ENCODE results near the gene KIAA1210.

The KIAA1210 gene

DNA sequence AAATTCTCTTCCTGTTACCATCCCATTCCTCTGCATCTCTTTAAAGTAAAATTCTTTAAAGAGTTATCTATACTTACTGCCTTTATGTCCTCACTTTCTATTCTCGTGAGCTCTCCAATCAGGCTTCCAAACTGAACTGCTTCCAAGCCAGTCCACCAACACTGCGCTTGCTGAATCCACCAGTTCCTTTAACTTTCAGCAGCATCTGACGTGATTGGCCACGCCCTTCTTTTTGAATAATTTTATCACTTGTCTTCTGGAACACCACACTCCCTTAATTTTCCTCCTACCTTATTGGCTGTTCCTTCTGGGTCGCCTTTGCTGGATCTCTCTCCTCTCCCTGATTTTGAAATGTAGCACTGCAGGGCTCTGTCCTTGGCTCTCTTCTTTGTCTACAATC, at the start of gene KIAA1210:
Gene KIAA1210, minus strand, starts transcription at position 163 of the 400 bp plus-strand sequence. CDS start 4,170 bp downstream, outside the sequence.
- no peak for DNase-seq (ENCODE audit: low read depth)

DNA sequence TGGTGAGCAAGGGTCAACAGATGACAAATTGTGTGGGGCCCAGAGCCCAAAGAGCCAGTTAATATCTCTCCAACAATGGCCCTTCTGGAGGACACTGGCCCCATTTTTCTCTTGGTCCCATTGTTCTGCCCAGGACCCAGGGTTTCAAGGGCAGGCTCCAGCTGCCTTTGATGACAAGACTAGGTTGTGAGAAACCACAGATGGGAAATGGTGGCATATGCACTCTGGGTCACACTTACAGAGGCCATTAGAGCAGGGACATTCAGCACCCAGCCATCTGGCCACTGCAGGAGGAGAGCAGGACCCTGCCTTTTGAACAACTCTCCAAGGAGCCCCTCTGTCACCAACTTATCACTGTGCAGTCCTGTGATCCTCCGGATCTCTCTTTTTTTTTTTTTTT, 49.7 kb upstream of the KIAA1210 start:
- no peak for DNase-seq (ENCODE audit: low read depth)

DNA sequence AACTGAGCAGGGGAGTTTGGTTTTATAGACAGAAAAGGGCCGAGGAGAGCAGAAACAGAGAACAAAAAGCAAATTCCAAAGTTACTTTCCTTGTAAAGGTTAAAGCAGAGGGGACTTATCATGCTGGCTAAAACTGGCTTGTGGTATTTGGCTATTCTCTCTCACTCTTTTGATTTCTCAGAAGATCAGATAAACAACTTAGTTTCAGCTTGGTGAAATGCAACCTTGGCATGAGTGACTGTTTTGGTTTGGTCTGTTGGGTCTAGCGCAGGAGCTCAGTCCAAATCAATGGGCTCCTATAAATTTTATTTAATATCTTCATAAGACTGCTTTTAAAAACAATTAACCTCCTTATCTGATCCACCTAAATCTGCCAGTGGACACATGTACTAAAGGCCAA, 47.3 kb upstream of the KIAA1210 start:
- DNase-seq (ENCODE audit: low read depth) = no peak

DNA sequence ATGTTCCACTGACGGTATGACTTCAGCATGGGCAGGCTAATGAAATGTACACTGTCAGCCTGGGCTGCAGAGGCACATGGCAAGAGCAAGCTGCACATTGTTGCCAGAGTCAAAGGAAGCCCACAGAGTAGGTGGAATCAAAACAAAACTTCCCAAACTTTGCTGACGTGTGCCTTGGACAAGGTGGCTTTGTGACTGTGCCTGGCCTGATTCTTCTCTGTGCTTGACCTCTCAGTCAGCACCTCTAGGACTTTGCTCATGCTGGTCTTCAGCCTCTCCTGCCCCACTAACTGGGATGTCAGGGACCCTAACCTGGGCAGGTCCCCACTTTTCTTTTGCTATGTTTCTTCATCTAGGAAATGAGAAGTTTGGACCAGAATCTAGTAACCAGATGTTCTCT, 40.5 kb upstream of the KIAA1210 start:
- DNase-seq (ENCODE audit: low read depth) = no peak

DNA sequence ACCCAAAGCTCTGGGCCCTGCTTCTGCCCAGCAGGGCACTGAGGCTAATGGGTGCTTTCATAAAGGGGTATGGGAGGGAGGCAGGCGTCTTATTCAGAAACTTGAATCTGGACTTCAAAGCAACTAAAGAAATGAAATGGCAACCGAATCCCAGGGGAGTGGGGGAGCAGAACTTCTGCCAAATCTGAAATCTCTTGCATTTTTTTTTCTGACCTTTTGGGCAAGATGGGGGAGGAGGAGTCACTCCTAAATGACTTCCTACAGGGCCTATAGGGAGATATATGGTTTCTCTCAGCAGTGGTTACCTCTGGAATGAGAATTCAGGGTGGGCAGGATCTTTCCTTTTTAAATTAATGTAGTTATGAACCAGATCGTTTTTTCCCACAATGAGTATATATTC, 30.6 kb upstream of the KIAA1210 start:
- no peak for DNase-seq (ENCODE audit: low read depth)

DNA sequence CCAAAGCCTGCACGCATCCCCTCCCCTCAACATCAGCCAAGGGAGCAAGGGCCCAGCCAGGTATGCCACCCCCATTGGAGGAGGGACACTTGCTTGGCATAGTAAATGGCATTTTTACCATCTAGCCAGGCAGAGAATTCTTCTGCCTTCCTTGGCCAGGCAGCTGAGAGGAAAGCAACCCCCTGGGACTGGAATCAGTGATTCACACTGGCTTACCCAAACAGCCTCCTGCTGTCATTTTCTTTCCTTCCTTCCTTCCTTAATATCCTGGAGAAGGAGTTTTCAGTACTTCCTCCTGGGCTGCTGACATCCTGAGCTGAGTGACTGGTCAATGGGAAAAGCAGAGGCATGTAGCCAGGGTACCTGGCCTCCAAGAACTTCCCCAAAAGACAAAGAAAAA, 28.6 kb upstream of the KIAA1210 start:
- no peak for DNase-seq (ENCODE audit: low read depth)

DNA sequence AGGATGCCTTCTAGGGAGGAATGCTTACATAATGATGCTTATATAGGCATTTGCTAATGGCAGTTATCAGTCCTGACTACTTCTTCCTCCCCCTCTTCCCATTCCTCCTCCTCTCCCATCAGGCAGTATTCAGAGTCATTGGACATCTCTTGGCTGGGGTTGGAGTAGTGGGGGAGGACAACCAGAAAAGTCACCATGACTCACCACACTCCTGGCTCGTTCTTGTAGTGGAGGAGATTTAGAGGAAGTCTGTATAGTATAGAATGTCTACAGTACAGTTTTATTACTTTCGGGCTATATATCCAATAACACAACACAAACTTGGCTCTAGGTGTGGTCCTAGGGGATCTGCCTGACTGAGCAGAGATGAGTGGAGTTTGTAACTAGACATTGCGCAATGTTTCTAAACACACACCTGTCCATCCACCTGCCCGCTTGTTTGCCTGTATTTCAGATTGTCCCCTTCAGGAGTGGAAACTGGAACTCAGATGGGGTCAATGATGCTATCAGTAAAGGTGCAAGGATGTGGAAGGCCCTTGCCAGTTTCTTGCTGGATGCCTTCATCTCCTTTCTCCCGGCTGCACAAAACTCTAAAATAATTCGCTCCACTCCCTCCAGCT, 27.9 kb upstream of the KIAA1210 start:
- DNase-seq (ENCODE audit: low read depth) = no peak

DNA sequence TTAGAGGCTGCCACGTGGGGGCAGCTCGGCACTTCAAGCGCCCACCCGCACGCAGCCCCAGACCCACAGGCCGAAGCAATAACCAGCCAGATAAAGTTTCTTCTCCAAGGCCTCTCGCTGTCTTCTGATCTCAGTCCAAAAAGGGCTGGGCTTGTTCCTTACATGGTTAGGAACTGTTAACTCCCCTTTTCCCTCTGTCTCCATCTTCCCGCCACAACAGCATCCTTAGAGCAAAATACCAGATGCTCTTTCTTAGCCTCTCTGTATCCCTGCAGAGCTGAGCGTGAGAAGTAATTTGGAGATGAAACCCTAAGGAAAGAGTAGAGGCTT, 23.4 kb upstream of the KIAA1210 start:
- no peak for DNase-seq (ENCODE audit: low read depth)

DNA sequence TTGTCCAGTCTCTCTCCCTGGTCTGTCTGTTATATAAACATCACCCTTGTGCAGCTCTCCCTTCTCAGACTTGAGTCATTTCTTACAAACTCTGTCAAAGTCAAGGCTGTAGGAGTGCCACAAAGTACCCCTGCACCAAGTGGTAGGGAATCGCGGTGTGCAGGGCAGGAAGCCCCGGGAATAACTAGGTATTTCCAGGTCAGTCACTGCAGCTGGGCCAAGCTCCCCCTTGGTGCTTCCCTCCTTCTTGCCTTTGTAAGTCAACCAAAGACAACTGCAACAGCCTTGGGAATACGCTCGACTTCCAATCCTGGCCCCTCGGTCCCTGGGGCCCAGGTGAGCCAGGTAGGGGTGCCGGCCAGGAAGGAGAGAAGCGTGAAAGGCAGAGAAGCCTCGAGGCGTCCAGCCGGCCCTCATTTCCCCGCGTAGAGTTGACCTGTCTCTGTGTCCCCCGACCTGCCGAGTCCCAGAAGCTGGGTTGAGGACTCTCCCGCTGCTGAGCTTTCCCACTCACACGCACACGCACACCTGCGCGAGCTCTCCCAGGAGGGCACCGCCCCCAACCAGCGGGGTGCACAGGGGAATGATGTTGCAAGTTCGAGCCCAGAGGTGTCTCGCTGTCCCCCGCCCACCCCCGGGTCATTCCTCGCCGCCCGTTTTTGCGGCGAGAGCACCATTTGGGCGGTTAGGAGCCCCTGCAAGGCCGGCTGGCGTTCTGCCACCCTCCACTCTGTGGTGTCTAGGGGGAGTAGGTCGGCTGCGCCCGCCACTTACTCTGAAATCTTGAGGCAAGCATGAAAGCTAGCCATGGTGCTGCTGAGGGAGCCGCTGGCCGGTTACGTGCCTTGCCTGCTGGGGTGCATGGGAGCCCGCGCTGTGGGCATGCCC, 22.8 kb upstream of the KIAA1210 start:
- DNase-seq (ENCODE audit: low read depth) = no peak

DNA sequence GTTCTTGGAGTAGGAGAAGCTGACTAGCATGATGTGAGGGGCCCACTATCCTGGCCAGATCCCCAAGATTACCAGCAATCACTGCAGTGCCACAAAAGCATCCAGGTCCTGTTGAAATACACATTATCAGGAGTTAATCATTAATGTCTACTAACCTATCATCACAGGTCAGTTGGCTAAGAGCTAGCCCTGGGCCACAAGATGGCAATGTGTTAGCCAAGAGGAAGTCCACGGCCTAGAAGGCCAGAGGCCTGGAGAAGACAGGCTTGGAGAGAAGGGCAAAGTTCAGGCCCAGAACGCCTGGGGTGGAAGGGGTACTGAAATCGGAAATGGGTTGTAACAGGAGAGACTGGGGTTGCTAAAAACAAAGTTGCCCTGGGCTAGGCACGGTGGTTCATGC, 19.9 kb upstream of the KIAA1210 start:
- DNase-seq (ENCODE audit: low read depth) = no peak

DNA sequence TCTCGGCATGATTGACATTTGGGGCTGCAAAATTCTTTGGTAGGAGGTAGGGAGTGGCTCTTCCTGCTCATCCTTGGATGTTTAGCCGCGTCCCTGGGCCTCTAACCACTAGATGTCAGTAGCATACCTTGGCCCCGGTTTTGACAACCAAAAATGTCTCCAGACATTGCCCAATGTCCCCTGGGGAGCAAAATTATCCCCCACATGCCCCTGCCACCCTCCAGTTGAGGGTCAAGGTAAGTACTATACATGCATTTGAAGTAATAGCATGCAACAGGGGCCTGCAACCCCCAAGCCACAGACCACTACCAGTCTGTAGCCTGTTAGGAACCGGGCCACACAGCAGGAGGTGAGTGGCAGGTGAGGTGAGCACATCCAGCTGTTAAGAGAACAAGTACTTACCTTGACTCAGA, 17.6 kb upstream of the KIAA1210 start:
- DNase-seq (ENCODE audit: low read depth) = no peak

DNA sequence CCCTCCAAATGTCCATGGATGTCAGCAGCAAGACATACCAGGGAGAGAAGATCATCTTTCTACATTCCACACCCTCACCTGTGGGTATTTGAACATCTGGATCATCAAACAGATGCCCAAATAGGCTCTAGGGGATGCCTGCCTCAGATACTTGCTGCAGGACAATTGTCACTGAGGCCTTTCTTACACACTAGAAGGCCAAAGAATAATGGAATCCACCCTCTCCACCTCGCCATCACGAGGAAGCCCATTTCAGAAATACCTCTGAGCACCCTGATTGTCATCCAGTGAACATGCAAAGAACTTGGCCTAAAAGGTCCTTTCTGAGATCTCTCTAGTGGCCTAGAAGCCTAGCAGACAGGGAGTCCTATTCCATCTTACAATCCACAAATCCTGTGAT, 6.9 kb upstream of the KIAA1210 start:
- DNase-seq (ENCODE audit: low read depth) = no peak

DNA sequence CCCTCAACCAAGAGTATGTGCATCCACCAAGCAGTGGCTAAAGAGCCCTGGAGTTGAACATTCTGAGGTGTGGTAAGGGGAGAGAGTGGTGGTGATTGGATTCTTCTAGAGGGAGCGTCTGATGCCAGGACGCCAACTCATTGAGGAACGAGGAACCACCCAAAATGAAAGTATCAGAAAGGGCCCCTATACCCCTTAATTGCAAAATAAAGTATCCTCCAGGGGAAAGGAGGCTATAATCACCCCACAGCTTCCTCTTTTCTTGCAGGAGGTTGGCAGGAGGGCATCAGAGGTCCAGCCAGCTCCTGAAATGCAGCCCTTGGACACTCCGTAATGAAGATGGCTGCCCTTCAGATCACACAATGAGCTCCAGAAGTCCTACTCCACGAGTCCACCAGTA, 5.3 kb upstream of the KIAA1210 start:
- no peak for DNase-seq (ENCODE audit: low read depth)

DNA sequence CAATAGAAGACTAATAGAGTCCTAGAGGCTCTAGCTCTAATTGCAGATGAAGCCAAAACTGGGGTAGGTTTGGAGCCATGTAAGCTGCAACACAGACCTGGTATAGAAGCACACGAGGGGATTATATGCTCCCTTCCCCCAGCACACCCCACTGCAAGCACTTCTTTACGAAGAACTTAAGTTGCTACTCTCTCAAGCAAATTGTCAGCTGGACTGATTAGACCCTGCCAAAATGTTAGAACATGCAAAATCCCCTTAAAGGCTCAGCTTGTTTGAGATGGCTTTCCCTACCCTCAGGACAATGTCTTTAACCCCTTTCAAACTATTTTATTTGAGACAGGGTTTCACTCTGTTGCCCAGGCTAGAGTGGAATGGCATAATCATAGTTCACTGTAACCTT, 4.7 kb upstream of the KIAA1210 start:
- no peak for DNase-seq (ENCODE audit: low read depth)

DNA sequence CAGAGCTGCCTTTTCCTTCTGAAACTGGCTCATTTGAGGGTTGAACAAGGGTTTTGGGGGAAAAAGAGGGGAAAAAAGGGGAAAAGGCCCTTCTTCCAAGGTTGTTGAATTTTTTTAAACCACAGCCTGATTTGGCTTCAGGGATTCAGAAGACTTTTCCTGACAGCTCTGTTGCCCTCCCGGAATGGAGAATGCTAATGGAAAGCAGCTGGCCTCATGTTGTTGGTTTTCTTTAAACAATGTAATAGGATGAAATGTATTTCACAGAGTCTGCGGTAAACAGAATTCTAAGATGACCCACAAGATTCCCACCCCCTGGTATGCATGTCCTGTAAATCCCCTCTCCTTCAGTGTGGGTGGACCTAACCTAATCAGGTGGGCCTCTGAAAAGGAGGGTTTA, 3.3 kb upstream of the KIAA1210 start:
- no peak for DNase-seq (ENCODE audit: low read depth)

DNA sequence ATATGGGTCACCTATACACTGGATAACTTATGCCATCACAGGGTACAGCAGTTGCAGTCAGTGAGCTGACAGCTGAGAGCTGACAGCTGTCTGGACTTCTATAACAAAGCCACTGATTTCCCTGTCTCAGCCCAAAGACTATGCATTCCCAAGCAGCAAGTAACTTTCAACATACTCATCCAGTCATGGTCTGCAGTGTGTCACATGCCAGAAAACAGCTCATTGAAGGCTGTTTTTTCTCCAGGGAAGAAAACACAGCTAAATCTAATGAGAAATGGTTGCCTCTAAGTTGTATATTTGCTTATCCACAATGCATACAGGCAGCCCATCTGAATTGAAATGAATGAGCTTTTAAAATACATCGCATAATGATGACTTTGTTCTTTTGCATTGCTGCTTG, 6.3 kb downstream of the KIAA1210 start:
- DNase-seq (ENCODE audit: low read depth) = no peak

DNA sequence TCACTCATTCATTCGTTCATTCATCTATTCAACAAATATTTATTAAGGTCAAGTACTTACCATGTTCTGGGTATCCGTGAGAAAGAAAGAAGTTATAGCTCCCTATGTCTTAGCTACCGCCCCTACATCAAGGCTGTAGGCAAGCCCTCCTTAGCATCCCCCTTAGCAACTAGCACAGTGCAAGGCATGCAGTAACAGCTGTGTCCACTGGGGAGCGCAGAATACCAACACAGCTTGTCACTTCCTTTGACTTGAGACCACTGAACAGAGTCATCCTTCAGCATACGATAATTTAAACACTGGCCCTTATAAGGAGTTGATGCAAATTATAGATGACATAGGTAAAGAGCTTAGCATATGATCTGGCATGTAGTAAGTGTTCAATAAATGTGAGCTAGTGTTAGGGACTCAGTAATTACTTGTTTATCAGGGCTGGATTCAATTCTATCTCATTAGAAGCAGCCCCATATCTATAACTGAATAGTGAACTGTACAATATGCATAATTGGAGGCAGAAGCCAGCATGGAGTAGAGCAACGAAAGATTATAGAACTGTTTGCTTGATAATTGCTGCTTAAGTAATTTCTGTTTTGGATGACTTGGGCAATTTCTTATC, 8.7 kb downstream of the KIAA1210 start:
- DNase-seq (ENCODE audit: low read depth) = peak; percentile 1

DNA sequence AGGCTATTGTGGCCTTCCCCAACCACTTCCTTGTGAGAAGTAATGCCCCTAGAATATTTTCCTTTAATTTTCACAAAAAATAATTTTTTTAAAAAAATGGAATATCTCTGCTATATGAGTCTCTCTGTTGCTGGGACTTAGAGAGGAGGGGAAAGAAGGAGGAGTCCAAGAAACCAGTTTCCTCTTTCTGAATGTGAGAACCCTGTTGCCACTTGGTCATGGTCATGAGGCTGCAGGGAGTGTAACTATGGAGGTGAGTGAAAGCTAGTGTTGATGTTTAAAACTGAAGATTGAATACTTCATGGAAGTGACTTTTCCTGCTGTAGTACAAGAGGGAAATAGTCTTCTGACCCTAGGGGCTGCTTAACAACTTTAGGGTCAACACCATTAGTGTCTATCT, 20.4 kb downstream of the KIAA1210 start:
- no peak for DNase-seq (ENCODE audit: low read depth)

DNA sequence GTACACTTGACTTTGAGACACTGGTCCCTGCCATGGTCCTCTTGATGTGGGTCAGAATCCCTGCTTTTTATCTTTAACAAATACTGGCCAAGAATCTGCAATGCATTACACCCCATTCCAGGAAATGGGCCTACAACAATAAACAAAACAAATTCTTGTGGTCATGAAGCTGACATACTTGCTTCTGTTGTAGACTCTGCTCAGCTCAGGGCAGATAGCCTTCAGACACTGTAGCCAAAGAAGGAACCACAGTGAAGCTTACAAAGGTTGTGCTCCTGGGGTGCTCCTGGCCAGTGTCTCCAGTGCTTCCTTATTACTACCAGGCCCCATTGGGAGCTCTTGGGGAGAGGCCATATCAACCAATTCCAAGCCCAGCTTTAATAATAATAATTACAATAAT, 21.8 kb downstream of the KIAA1210 start:
- no peak for DNase-seq (ENCODE audit: low read depth)

DNA sequence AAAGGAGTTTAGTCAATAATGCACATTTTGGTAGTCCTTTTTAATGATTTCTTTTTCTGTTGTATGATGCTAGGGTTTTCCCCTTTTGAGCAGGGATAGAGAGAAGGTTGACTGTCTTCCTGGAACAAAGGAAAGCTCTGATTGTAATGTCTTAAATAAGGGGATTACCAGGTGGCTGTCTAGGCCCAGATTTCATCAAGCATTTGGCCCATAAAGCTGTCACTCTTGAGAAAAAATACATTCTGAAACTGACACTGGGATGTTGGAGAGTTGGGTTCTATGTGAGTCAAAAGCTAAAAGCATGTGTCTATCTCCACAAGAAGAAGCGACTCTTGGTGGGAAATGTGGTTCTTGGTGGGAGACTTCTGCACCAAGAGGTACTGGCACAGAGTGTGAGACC, 26.4 kb downstream of the KIAA1210 start:
- no peak for DNase-seq (ENCODE audit: low read depth)

DNA sequence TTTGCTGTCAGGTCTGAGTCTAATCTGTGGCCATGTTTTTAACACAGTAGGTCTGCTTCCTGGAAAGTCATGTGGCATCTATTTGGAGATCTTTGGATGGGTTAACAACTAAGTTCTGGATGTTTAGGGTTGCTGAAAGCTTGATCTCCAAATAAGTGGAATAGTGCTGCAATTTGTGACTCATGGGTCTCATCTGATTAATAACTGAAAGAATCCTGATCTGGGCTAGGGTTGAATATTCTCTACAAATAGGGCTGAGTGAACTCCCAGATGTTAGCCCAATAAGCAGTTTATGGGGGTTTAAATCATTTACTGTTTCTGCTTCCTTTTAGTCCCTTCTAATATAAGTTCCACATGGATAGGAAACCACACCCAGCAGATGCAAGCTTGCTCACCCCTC, 31.7 kb downstream of the KIAA1210 start:
- no peak for DNase-seq (ENCODE audit: low read depth)

DNA sequence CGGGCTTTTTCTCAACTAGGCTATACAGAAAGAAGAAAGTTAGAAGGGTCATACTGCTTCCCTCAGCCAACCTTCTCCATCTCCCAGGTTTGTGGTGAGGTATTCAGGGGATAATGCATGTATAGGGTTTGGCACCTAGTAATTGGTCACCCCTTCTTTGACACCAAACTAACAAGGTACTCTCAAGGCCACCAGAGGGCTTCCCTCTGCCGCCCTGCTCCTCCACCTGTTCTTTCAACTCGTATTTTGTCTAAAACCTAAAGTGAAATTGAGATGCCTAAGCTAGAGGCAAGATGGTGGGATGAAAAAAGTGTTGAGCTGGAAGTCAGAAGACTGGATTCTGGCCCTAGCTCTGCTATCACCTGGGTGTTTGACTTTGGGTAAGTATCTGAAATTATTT, 32.8 kb downstream of the KIAA1210 start:
- no peak for DNase-seq (ENCODE audit: low read depth)

DNA sequence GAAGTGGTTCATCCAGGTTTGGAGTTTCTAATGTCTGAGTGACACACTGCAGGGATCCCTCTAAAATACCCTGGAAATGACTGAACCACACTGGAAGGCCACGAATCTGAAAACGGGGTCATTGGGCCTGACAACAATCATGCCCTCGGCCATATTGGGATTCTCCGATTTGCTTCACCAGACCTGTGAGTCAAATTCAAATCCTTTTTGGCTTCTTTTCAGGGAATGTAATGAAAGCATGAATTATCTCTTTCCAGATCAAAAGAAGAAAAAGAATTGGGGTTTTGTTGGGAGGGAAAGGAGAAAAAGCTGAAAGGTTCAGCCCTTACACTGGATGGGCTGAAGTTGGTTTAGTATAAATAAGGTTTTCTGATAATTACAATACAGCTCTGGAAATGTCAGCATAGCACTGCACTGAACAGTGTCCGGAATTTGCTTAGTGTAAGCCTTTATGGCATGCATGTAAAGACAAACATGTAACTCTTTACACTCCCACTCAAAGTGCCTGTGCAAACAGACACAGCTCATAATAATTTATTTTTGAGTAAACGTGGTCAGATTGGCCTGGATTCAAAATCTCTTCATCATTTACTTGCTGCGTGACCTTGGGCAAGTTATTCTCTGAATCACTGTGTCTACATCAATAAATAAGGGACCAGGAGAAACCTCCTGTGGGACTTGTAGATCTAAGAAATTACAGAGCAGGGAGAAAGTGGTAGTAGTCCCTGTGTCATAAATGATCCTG, 33.4 kb downstream of the KIAA1210 start:
- no peak for DNase-seq (ENCODE audit: low read depth)
